IPS-11a (cell line): ENCODE data around the gene MRPL51.
"Not testable (repeated sequence)": the region's sequence is repeated elsewhere in the genome, so short reads cannot be mapped to it uniquely, and the experiment has no call there.

Source experiments
- H3K4me3 ChIP-seq: one replicate; pipeline ENCODE4 v1.5.1; 2013; ENCODE audit warnings: low read depth, low read length, control low read depth

The MRPL51 gene

GRCh38 chr12:6492838-6493496 lies at the start of gene MRPL51:
MRPL51 (minus strand) TSS chr12:6493262; CDS start chr12:6493136, 126 bp downstream.
- peak within 1 kb of the TSS; percentile 84 for H3K4me3 ChIP-seq

GRCh38 chr12:6542209-6543009 lies 49.3 kb upstream of the MRPL51 start:
- H3K4me3 ChIP-seq: no peak overlapping the region

GRCh38 chr12:6541371-6542165 lies 48.5 kb upstream of the MRPL51 start:
- no peak overlapping the region for H3K4me3 ChIP-seq

- no peak overlapping the region for H3K4me3 ChIP-seq
Measured at GRCh38 chr12:6540181-6540877, 47.3 kb upstream of the MRPL51 start.

- no peak overlapping the region for H3K4me3 ChIP-seq
Measured at GRCh38 chr12:6539707-6540134, 46.7 kb upstream of the MRPL51 start.

GRCh38 chr12:6539314-6539682 lies 46.2 kb upstream of the MRPL51 start:
- H3K4me3 ChIP-seq: no peak overlapping the region

- H3K4me3 ChIP-seq: no peak overlapping the region
Measured at GRCh38 chr12:6538420-6539313, 45.6 kb upstream of the MRPL51 start.

- H3K4me3 ChIP-seq: not testable (repeated sequence)
Measured at GRCh38 chr12:6537580-6538419, 44.7 kb upstream of the MRPL51 start.

GRCh38 chr12:6536894-6537579 lies 44.0 kb upstream of the MRPL51 start:
- no peak overlapping the region for H3K4me3 ChIP-seq

GRCh38 chr12:6535960-6536847 lies 43.1 kb upstream of the MRPL51 start:
- peak overlapping the region; percentile 94 for H3K4me3 ChIP-seq

- peak overlapping the region; percentile 94 for H3K4me3 ChIP-seq
Measured at GRCh38 chr12:6535697-6535946, 42.6 kb upstream of the MRPL51 start.

GRCh38 chr12:6534945-6535696 lies 42.1 kb upstream of the MRPL51 start:
- peak overlapping the region; percentile 94 for H3K4me3 ChIP-seq

GRCh38 chr12:6534695-6534944 lies 41.6 kb upstream of the MRPL51 start:
- H3K4me3 ChIP-seq: peak overlapping the region; percentile 94

GRCh38 chr12:6533923-6534694 lies 41.0 kb upstream of the MRPL51 start, which contains the start of gene GAPDH:
GAPDH (plus strand) TSS chr12:6534517; CDS start chr12:6534833, 316 bp downstream.
- peak within 1 kb of the TSS; percentile 94 for H3K4me3 ChIP-seq

- peak overlapping the region; percentile 94 for H3K4me3 ChIP-seq
Measured at GRCh38 chr12:6533653-6533922, 40.5 kb upstream of the MRPL51 start.

- peak overlapping the region; percentile 94 for H3K4me3 ChIP-seq
Measured at GRCh38 chr12:6532927-6533652, 40.0 kb upstream of the MRPL51 start.
